SW480 (cell line): ENCODE measurements around the gene PCNX3.

Source experiments
- DNase-seq: peaks from one replicate; pipeline ENCODE4 v3.0.0-alpha.2; 2016; ENCODE audit warnings: low spot score

The PCNX3 gene

DNA sequence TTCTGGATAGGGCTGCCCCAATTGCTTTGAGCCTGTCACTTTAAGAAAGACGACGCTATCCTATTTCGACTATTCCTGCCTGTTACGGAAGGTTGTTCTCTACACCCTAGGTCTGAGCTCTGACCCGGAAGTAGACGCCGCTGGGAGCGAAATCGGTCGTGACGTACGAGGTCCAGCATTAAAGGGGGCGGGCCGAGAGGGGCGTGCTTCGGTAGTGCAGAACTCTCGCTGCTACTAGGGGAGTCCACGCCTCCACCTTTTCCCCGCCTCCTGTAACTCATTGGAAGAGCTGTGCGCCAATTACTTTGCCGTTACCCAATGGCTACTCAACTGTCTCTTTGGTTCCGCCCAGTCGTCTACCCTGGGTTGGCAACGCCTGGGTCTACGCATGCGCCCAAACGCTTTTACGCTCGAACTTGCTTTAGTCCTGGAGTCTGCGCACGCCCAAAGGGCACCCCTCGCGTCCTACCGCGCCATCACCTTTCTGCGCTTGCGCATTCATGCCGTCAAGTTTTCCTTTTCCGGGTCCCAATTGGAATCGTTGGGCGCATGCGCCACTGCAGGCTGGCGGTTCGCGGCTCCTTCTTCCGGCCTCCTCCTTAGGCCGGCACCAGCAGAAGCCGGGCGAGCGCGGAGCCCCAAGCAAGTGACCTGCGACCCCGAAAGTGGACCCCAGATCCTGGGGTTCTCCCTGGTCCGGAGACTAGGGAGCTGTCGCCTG, at the start of gene PCNX3:
Gene PCNX3, plus strand, starts transcription at position 548 of the 721 bp plus-strand sequence. CDS start 536 bp downstream, outside the sequence.
- DNase-seq = peak; percentile 100

DNA sequence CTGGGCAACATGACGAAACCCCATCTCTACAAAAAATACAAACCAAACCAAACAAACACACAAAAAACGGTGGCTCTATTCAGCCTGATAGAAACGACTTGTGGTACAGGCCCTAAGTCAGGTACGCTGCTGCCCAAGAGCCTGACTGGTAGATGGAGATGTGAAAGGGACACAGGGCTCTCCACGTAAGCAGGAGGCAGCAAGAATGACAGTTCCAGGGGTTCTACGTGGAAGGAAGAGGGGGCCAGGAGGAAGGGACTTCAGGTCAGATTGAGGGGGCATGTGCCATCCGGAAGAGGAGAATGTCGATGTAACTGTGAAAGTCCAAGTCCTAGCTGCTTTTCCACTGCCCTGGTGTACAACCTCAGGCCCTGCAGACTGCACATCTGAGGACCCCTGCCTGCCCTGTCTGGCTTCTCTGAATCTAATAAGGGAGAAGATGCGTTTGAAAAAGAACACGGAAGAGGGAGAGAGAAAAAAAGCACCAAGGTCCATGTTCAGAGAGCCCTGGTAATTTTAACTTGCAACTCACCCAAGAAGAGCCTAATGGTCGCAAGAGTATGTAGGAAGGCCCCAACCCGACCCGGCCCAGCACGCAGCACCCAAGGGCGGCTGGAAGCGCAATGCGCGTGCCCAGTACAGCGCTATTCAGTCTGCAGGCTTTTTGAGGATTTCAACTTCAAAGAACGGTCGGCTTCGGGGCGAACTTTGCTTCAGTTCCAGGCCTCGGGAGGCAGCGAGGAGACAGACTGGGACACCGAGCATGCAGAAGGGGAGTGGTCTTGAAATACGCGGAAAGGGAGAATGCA, 46.2 kb upstream of the PCNX3 start:
- no peak for DNase-seq

DNA sequence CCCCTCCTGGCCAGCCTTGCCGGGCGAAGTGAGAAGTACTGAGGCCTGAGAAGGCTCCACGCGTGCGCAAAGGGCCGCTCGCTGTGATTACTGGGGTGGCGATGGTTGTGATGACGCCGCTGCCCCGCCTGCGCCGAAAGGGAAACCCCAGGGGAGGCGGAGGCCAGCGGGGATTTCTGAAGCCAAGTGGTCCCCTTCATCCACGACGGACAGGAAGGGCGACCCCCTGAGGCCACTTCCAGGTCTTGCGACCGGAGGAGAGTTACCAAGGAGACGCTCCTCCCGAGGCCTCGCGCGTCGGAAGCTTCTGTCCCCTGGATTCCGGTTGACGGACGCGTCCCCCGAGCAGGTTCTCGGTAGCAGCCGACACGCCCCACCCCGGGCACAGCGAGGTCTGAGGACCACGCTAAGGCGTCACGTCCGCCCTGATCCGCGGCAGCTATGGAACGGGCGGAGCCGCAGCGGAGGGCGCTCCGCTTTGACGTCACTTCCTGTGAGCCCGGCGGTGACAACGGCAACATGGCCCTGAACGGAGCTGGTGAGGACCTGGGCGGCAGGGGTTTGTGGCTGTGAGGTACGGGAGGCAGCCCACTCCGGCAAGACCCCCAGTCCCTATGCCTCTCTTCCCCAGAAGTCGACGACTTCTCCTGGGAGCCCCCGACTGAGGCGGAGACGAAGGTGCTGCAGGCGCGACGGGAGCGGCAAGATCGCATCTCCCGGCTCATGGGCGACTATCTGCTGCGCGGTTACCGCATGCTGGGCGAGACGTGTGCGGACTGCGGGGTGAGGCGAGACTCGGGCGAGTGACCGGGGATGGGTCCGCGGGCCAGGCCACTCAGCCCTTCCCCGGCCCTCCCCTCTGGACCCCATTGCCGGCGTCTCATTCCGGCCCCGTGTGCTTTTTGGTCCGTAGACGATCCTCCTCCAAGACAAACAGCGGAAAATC, 45.3 kb upstream of the PCNX3 start, which contains the start of gene ZNRD2:
Gene ZNRD2, plus strand, starts transcription at position 505 of the 946 bp plus-strand sequence. Its CDS starts 15 bp downstream, at position 520.
- DNase-seq = peak; percentile 99

DNA sequence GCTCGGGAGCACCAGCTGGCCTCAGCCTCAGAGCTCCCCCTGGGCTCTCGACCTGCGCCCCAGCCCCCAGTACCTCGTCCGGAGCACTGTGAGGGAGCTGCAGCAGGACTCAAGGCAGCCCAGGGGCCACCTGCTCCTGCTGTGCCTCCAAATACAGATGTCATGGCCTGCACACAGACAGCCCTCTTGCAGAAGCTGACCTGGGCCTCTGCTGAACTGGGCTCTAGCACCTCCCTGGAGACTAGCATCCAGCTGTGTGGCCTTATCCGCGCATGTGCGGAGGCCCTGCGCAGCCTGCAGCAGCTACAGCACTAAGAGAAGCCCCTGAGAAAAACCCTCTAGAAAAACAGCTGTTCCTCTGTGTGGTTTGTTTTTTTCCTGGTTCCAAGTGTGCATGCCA, 44.2 kb upstream of the PCNX3 start:
- no peak for DNase-seq

DNA sequence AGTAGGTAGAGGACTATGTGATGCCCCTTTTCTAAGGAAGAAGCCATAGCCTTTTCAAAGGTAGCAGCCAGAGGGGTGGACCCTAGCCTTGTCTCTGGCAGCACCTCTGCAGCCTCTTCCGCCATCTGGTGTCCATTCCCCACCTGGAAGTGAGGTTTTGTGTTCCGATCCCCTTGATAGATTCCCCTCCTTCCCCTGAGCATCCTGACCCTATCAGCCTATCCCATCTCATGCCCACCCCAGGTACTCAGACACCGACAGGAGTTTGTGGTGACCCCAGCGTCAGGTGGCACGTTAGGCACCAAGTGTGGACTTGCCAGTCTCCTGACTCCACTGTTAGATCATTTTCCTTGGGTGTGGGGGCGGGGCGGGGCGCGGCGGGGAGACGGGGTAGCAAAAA, 43.6 kb upstream of the PCNX3 start:
- peak; percentile 73 for DNase-seq

DNA sequence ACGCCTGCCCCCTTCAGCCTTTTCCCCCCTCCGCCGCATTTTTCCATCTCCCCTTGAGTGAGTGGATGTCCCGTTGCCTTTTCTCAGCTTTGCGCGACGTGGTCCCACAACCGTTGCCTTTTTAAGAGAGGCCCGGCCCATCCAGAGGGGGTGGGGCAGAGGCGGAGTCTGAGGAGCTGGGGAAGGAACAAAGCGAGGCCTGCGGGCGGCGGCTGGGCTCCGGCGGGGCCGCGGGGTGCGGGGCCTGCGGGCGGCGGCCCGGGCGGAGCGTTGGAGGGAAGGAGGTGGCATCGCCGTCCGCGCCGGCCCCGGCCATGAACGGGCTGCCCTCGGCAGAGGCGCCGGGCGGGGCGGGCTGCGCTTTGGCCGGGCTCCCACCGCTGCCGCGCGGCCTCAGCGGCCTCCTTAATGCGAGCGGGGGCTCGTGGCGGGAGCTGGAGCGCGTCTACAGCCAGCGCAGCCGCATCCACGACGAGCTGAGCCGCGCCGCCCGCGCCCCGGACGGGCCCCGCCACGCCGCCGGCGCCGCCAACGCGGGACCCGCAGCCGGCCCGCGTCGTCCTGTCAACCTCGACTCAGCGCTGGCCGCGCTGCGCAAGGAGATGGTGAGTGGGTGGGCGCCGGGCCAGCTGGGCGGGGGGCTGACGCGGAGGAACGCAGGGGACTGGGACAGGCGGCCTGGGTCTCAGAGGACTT, 43.1 kb upstream of the PCNX3 start, which contains the start of gene FAM89B:
Gene FAM89B, plus strand, starts transcription at position 183 of the 696 bp plus-strand sequence. Its CDS starts 132 bp downstream, at position 315.
- peak; percentile 81 for DNase-seq

DNA sequence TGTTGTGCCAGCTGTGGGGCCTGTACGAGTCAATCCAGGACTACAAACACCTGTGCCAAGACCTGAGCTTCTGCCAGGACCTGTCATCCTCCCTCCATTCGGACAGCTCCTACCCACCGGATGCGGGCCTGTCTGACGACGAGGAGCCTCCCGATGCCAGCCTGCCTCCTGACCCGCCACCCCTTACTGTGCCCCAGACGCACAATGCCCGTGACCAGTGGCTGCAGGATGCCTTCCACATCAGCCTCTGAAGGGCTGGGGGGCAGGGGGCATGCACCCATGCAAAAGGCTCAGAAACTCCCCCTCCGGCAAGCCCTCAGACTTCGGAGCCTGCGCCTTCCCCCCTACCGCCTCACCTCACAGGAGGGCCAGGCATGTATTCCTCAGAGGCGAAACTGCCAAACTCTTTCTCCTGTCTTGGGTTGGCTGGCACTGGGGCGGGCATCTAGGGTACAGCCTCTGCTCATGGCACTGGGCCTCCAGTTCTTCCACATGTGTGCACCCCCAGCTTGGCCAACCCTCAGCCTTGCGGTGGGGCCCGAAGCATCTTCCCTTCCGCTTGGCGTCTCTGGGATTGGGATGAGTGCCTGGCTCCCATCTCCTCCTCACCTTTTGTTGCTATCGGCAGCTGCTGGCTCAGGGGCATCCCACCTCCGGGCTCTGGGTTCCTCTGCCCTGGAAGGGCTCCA, 42.0 kb upstream of the PCNX3 start:
- no peak for DNase-seq

DNA sequence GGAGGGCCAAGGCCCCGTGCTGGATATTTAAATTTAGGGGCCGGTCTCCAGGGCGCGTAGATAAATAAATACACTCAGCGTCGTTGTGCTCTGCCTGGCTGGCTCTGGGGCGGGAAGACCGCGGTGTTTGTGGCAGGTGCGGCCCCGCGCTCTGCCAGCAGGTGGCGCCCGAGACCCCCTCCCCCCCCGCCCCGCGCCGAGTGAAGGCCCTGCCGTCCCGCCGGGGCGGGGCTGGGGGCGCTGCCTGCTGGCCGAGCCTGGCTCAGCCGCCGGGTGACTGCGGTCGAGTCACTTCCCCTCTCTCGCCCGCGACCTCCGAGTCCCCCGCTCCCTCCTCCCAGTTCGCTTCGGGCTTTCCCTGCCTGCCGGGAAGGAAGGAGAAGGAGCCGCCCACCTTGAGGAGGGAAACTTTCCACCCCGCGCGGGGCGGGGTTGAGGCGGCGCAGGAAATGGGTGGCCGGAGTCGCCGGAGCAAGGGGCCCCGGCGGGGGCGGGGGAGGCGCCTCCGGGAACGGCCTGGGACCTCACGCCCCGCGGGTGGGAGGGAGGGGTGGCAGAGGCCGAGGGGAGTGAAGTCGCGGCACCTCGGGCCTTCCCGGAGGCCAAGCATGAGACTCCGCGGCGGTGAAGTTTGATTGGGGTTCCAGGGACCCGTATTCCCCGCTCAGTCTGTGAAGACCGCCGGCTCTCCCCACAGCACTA, 41.3 kb upstream of the PCNX3 start:
- peak; percentile 92 for DNase-seq

DNA sequence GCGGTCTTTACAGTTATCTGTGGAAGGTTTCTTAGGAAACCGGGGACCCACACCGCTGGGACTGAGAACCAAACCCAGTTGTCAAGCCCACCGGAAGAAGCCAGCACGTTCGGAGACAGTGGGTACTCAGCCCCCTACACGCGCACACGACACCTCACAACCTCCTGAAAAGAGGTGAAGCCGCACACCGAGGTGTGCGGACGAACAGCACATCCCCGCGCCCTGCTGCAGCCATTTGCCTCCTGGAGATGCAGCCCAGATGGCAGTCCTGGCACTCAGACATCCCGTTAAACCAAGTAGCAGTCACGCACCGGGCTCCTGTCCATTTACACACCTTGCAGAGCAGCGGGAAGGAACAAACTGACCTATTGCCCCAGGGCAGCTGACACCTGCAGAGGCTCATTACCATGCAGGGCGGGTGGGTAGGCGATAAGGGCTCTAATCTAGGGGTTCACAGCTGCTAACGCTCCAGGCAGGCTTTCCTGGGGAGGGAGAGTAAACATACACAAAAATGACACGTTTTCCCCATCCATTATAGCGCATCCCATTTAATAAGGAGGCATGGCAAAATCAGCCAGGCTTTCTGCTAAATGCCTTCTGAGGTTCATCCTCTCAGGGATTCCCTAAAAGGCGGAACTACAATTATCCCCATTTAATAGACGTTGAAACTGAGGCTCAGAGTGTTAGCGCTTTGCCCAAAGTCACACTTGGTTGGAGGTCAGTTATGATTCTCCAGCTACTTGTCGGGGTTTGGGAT, 40.6 kb upstream of the PCNX3 start:
- DNase-seq = peak; percentile 58

DNA sequence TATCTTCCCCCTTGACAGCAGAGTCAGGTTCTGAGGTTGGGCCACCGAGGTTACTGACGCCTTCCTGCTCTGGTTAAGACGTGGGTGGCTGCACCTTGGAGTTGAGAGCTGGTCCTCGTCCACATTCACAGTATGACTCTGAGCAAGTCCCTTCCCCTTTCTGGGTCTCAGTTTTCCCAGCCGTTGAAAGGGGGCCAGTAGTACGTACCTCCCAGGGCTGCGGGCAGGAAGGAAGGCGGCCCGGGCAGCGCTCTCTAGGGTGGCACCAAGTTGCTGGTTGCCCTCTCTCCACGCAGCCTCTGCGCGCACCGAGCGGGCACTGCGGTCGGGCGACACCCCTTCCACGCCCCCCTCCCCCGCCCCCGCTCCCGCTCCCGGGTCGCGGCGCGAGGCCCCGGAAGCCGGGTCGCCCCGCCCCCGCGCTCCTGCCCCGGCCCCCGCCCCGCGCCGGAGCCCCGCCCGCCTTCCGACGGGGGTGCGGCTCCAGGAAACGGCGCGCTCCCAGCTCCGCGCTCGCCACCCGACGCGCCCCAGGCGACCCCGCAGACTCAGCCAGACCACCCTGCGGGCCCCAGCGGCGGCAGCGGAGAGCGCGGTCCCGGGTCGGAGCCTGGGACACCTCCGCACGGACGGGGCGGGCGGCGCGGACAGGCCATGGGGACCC, 39.9 kb upstream of the PCNX3 start, which contains the start of gene EHBP1L1:
Gene EHBP1L1, plus strand, starts transcription at position 486 of the 664 bp plus-strand sequence. CDS start 250 bp downstream, outside the sequence.
- peak; percentile 62 for DNase-seq

DNA sequence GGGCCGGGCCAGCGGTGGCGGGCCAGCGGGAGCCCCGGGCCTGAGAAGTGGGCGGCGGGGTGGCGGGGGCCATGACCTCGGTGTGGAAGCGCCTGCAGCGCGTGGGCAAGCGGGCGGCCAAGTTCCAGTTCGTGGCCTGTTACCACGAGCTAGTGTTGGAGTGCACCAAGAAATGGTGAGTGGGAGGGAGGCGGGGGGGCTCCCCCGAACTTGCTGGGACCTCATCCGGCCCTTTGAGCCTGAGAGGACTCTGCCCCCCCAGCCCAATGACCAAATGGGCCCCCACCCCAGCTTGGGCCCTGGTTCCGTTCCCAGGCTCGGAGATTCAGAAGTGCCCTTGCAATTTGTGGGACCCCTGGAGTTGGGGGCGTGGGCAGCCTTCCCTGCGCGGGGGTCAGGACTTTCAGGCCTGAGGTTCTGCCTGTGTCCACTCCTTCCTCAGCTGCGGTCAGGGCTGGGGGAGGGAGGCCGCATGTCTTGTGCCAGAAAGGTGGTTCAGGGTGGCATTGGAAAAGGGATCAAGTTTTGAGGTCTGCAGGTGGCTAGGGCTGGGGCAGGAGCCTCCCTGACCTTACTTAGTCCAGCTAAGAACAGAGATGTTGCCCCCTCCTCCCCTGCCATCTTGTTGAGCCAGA, 39.2 kb upstream of the PCNX3 start:
- no peak for DNase-seq

DNA sequence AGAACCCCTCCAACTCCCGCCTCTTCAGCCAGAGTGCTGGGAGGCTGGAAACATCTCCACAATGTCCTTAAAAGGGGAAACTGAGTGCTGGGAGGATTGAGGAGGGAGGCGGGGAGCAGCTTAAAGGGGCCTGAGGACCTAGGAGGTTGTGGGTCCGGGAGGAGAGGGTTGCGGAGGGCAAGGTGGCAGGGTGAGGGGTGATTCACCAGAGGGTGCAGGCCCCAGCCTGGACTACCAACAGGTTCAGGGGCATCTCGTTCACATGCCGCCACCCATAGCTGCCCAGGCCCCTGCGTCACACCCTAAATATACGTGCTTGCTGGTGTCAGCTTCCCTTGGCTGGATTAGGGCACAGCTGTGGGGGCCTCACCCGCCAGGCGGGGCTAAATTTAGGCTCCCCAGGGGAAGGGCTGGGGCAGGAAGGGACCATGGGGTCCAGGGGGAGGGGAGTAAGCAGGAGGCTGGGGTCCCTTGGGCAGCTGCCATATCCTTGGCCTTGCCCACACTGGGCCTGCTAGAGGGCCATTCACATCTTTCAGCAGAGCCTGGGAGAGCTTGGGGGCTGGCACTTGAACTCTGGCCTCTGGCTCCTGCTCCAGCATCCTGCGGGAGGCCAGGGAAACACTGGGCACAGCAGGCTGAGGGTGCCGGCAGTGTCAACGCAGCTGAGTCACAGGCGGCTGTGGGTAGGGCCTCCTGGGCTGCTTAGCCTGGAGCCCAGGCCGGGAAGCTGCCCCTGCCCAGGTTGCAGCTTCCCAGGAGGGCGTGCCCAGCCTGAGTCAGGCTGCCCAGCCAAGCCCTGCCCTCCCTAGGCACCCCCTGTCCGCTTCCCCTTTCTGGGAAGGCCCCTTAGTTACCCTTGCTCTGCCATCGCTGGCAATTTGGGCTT, 38.5 kb upstream of the PCNX3 start:
- peak; percentile 87 for DNase-seq

DNA sequence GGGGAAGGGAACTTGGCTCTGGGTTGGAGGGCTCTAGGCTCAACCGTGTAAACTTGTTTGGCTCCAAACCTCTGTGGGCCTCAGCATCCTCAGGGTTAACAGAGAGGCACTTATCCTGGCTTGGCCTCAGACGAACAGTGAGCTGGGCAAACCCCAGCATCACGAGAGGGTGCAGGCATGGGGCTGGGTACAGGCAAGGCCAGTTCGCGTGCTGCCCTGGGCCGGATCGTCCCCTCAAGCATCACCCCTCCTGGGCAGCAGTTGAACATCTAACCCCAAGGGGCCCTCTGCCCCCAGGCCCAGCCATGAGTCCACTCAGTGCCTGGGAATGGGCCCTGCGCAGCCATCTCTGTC, 37.8 kb upstream of the PCNX3 start:
- DNase-seq = no peak

DNA sequence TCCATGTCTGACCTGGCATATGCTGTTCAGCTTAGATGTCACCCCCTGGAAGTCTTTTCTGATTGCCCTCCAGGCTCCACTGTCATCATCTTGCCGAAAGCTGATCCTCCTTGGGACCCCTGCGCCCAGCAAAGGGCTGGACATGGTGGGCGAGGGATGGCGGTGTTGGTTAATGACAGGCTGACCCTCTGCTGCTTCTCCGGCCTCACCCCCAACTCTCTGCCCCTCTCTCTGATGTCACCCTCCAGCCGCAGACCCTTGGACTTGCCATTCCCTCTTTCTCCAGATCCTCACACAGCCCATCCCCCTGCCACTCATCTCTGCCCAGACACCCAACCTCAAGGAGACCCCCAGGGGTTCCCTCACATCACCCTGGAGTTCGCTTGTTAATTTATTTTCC, 37.4 kb upstream of the PCNX3 start:
- DNase-seq = no peak

DNA sequence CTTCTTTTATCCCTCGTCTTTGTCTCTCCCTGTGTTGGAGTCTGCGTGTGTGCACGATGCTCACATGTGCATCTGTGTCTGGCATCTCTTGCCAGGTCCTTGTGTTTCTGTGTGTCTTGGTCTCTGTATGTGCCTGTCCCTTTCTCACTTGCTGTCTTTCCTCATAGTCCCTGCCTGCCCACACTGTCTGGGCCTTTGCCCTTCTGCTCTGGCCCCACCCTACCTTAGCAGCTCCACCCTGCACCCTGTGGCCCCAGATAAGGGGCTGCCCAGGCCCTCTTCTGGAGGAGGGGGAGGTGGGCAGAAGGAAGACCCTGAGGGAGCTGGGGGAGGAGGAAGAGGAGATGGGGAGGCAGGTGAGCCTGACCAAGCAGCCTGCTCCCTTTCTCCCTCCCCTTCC, 36.9 kb upstream of the PCNX3 start:
- DNase-seq = no peak

DNA sequence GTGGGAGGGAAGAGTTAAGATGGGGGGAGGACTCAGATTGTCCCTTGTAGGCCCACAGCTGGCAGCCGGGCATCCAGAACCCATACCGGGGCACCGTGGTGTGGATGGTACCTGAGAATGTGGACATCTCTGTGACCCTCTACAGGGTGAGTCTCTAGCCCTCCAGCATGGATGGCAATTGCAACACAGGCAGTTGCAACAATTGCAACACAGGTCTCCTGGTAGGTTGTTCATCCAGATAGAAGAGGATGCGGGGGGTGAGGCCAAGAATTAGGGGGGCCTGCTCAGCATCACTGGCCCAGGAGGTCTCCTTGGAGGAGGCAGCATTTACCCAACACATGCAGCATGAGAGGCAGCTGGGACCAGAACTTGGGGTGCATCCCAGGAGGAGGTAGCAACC, 36.3 kb upstream of the PCNX3 start:
- DNase-seq = no peak

DNA sequence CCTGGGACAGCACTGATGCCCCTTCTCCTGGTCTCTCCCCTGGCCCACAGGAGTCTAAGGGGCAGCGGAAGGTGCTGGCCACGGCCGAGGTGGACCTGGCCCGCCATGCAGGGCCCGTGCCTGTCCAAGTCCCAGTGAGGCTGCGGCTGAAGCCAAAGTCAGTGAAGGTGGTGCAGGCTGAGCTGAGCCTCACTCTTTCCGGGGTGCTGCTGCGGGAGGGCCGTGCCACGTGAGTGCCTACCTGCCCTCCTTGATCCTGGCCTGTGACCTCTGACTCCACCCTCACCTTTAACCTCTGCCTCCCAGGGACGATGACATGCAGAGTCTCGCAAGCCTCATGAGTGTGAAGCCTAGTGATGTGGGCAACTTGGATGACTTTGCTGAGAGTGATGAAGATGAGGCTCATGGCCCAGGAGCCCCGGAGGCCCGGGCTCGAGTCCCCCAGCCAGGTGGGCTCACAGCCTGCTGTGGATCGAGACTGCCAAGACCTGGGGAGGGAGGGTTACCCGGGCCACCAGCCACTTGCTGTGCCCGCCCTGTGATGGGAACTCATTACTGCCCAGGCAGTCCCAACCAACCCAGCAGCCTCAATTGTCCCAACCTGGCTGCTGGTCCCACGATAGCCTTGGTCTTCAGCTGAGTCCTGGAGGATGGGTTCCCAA, 35.4 kb upstream of the PCNX3 start:
- DNase-seq = no peak
